ENCODE data around the gene CELF4.

Gene CELF4

DNA sequence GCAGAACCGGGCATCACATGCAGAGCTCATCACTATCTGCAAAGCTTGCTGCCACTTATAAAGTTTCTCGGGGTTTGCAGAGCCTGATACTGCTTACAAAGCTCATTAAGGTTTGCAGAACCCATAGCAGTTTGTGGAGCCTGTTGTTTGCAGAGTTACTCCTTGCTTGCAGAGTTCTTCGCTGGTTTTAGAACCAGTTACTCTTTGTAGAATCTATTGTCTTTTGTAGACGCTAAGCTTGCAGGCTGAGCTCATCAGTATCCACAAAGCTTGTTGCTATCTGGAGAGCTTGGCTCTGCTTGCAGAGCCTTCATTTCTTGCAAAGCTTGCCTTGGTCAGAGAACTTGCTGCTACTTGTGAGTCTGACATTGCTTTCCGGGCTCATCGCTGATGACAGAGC lies 106.9 kb downstream of the CELF4 start:
- DNase-seq = no peak

- no peak for DNase-seq
Measured at GRCh38 chr18:37457753-37458152, 107.8 kb downstream of the CELF4 start.

DNA sequence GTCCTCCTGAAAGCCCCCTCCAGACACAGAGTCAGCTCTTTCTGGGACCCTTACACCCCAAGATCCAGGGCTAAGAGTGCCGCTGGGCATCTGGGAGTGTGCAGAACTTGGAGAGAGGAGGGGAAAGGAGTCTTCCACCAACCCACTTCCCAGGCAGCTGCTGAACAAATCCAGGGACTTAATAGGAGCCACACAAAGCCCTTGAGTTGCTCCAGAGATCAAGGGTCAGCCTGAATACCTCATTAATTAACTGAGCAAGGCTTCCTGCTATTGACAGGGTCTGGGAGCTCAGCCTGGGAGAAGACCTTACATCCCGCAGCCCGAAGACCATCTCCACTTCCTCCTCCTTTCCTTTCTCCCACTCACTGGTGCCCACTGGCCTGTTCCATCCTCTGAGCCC lies 108.3 kb downstream of the CELF4 start:
- no peak for DNase-seq

GRCh38 chr18:37456873-37457272 lies 108.7 kb downstream of the CELF4 start:
- DNase-seq = no peak

DNA sequence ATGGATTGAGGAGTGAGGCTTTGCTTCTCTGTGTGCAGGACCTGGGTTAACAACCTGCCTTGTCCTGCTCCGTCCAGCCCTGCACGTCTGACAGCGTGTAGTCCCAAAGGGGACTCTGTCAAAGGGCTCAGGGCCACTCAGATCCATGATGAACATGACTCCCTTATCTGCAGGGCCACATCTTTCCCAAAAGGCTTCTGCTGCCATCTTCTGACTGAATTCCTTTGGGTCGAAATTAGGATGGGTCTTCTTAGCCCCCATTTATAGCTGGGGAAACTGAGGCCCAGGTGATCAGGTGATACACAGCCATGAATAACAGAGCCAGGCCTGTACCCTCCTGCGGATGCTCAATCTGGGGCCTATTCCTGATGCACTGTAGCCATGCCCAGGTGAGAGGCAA lies 109.2 kb downstream of the CELF4 start:
- no peak for DNase-seq

- no peak for DNase-seq
Measured at GRCh38 chr18:37453752-37454151, 111.8 kb downstream of the CELF4 start.

GRCh38 chr18:37452682-37453385 lies 112.8 kb downstream of the CELF4 start:
- no peak for DNase-seq

- DNase-seq = no peak
Measured at GRCh38 chr18:37452015-37452414, 113.6 kb downstream of the CELF4 start.

DNA sequence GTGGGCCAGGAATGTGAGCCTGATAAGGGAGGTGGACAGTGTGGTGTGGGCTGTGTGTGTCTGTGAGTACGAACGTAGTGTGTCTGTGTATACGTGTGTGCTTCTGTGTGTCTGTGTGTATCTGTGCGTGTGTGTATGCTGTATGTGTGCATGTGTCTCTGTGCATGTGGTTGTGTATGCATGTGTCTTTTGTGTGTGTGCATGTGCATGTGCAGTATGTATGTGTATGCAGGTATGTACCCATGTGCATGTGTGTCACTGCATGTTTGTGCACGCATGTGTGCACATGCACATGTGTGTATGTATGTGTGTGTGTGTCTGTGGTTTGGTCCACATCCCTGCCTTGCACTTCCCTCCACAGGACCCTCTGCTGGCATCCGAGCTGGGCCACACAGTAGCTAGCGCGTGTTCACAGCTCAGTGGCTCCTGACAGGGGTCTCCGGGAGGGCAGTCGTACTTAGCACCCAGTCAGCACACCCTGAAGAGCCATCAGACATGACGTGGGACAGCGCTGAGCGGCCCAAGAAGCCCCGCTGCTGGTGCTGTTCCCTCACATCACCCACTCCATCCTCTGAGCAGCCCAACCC lies 114.3 kb downstream of the CELF4 start:
- DNase-seq = no peak

DNA sequence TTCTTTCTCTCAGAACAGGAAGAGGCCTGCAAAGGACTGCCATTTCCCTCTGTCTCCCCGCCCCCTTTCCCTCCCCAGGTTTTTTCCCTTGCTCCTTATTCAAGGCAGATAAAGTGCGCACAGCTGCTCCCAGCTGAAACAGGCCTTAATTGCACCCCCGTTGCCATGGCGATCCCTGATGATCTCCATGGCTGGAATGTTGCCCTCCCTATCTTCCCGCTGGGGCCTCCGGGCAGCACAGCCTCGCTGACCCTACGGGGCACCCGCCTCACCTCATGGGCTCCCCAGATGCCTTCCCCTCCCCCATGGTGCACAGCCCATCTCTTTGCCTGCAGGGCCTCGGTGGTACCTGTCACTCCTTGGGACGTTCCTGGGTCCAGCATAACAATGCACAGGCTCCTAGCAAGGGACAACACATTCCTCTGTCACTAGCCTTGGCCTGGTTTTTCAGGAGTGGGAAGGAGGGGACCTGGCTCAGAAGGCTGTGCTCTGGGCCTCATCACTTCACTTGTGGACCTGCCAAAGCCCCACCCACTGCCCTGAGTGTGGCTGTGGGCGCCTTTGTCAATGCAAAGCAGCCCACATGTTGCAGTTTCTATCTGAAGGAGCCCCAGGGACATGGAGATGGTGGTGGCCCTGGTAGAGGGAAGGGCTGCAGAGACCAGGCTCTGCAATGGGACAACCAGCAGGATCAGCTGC lies 115.0 kb downstream of the CELF4 start:
- no peak for DNase-seq

DNA sequence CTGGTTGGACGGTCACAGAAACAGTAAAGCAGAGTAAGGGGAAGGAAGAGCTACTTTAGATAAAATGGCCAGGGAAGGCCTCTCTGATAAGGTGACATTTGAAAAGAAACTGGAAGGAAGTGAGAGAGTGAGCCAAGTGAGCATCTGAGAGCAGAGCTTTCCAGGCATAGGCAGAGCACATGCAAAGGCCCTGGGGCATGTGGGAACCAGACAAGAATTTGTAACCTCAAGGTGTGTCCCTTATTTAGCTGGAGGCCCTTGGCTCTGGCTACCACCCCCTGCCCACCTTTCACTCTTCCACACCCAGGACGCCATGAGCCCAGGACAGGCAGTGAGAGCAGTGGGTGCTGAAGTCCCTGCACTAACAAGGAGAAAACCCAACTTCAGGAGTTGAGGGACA lies 116.0 kb downstream of the CELF4 start:
- no peak for DNase-seq

- DNase-seq = no peak
Measured at GRCh38 chr18:37448946-37449345, 116.7 kb downstream of the CELF4 start.

DNA sequence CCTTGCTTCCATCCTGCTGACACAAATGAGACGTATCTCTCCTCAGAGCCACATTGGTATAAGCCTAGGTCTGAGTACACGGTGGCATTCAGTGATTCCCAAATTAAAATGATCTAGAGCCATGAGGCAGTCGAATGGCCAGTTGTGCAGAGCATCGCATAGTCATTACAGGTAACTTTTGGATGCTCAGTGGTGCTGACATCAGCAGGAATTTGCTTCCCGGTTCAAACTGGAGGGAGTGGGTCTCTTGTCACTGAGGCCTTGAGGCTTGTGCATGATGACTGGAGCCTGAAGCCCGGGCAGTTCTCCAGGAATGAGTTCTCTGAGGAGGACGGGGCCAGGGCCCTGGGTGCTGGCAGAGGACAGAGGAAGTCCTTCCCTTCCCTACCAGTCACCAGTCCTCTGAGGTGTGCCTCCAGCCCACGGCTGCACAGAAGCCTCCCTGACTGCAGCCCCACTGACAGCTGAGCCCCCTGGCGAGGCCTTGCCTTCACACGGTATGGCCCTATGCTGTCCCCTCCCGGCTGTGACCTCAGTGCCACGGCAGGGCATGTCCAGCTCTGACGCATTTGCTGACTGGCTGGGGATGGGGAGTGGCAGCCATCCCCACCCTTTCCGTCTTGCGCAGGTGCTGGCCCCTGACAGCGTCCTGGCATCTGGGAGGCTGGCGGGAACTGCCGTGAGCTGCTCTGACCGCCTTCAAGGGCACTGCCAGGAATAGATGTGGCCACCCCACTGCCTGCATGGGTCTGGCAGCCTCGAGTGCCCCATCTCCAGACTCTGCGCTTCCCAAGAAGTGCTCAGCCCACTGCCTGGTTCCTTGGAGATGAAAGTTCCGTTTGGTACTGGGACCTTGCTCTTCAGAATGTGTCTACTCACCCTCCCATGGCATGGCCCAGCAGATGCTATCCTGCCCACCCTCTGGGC lies 117.4 kb downstream of the CELF4 start:
- DNase-seq = no peak

DNA sequence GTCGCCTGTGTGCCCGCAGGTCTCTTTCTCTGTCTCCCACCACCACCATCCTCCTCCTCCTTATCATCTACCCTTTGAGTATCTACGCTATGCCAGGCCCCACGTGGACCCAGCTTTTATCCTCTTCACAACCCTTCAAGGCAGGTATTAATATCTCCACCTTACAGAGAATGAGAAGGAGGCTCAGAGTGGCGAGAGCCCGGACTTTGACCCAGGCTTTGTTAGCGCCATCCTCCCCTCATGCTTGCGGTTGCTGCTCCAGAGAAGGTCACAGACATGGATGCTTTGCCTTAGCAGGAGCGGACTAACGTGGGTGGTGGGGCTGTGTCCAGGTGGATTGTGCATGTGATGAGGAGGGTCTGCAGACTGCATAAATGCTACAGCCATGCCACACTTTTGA lies 119.8 kb downstream of the CELF4 start:
- DNase-seq = no peak

DNA sequence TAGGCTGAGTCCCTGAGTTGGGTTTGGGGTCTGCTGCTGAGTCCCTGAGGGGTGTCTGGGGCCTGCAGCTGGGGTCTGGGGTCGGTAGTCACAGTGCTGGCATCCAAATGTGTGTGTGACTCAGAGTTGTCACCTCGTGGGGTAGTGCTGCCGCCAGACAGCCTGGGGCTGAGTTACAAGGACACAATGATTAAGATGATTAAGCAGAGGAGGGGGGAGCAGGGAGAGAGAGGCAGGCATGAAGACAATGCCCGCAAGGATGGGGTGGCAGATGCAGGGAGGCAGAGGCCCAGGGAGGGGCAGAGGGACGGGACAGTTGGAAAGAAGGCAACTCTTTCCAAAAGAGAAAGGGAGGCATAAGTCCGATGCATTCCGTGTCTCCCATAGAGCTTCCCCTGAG lies 120.2 kb downstream of the CELF4 start:
- DNase-seq = no peak

GRCh38 chr18:37443325-37444055 lies 122.1 kb downstream of the CELF4 start:
- DNase-seq = no peak

GRCh38 chr18:37442477-37442876 lies 123.1 kb downstream of the CELF4 start:
- DNase-seq = no peak

DNA sequence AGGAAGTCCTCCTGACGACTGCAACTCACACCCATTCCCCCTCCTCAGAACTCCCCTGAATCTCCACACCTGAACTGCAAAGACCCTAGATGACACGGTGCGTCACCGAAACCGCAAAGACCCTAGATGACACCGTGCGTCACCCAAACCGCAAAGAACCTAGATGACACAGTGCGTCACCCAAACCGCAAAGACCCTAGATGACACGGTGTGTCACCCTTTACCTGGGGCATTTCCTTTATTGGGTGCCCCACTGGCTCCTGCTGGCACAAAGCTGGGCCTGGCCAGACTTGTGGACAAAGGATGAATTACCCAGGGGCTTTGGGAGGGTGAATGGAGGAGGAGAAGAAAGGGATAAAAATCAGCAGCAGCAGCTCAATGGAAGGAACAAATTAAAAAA lies 123.8 kb downstream of the CELF4 start:
- DNase-seq = no peak

GRCh38 chr18:37440206-37440605 lies 125.4 kb downstream of the CELF4 start:
- no peak for DNase-seq

DNA sequence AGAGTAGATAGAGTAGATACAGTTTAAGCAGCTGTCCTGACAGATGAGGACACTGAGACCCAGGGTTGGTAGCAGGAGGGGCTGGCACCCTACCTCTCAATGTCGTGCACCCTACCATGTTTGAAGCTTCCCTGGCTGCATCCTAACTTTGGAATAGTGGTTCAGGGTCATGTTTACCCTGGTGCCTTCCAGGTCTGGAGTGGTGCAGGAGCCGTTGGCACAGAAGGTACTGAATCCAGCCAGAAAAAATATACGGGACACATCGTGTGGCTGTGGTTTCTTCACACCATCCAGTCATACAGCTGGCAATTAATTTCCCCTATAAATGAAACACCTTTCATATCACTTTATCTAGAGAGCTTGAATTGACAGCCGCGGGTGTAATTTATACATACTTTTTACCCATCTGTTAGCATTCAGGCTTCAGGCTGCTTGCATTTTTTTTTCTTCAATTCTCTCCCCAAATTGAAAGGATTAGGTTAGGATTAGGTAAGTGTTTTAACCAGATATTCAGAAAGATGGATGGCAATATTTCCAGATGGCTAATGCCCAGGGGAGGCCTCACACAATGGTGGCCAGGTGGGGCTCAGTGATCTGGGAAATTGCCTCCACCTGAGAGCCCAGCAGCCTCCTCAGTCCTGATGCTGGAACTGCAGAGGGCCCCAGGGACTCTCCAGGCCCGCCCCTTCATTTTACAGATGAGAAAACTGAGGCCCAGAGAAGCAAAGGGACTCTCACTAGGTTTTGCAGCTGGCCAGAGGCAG lies 127.0 kb downstream of the CELF4 start:
- no peak for DNase-seq

- no peak for DNase-seq
Measured at GRCh38 chr18:37435996-37436395, 129.6 kb downstream of the CELF4 start.
